HepG2 (cell line): ENCODE measurements around the gene RPP25L. TPM values are rescaled to one million over a fixed set of nuclear protein-coding genes. Genes with fewer than 3 reads are reported as not detected.

Experiments used
- ATAC-seq: fragments of 200-7000 bp; cut with Tn5 transposase; 3 replicates; pipeline ENCODE4 v1.9.1; 2020; ENCODE audit warnings: mild to moderate bottlenecking, moderate library complexity
- BruUV-seq: library from RNA; stranded (reverse); fragments of 400-500 nt; replicated peaks from 2 replicates; lab custom pipeline; 2021; lab: Mats Ljungman, UMichigan
- CTCF ChIA-PET: fragments of 300-600 bp; formaldehyde crosslinking; extraction: SDS; loops from one replicate; lab custom pipeline; 2021; ENCODE audit warnings: low total read pairs, inconsistent platforms, low intra/inter-chr PET ratio; lab: Yijun Ruan, JAX
- POLR2A ChIA-PET: fragments of 350-600 bp; sonication (Branson Sonifier 250); formaldehyde crosslinking; loops from one replicate; lab custom pipeline; 2020; ENCODE audit warnings: antibody characterized with exemption, inconsistent platforms; lab: Yijun Ruan, JAX
- DNase-seq: peaks from one replicate; pipeline ENCODE4 v3.0.0-alpha.2; 2015; ENCODE audit warnings: low spot score
- FAIRE-seq: peaks from 3 replicates; lab custom pipeline; 2011; peaks lifted over from hg19 to GRCh38; lab: Jason Lieb, UNC
- H2AFZ ChIP-seq: one replicate; pipeline ENCODE4 v1.6.1; 2011; ENCODE audit warnings: low read length, inconsistent platforms
- H3K27ac ChIP-seq: fragments of 300-600 bp; 3 replicates; pipeline ENCODE4 v1.8.0; 2011; ENCODE audit warnings: mixed run types, mild to moderate bottlenecking, mixed read lengths, low read length, inconsistent platforms; ENCODE audit not compliant: insufficient read depth; ENCODE audit errors: extremely low read length
- H3K27me3 ChIP-seq, 2 experiments: fragments of 200-600 bp in 1 of 2; 2 replicates in 1 of 2; 3 replicates in 1 of 2; pipeline versions ENCODE4 v1.6.0 to v1.8.0; 2011; ENCODE audit warnings: low read length in 2 of 2, mild to moderate bottlenecking in 2 of 2, moderate library complexity in 2 of 2, inconsistent platforms in 1 of 2; ENCODE audit not compliant: insufficient read depth in 2 of 2, control insufficient read depth in 1 of 2
- H3K36me3 ChIP-seq, 2 experiments: fragments of 200-600 bp in 1 of 2; replicated peaks in 1 of 2; 2 replicates in 1 of 2; 3 replicates in 1 of 2; pipeline versions ENCODE4 v1.5.1 to v1.8.0; 2011; ENCODE audit warnings: low read length in 2 of 2, inconsistent platforms in 1 of 2; ENCODE audit not compliant: insufficient read depth in 2 of 2, control insufficient read depth in 1 of 2
- H3K4me1 ChIP-seq: 2 replicates; pipeline ENCODE4 v1.5.1; 2012; ENCODE audit warnings: low read length, inconsistent platforms; ENCODE audit not compliant: insufficient read depth
- H3K4me2 ChIP-seq: 2 replicates; pipeline ENCODE4 v1.6.0; 2011; ENCODE audit warnings: low read depth, low read length, inconsistent platforms
- H3K4me3 ChIP-seq, 3 experiments: fragments of 200-600 bp in 1 of 3; sonication (generic), shearing (Covaris generic) in 1 of 3; replicated peaks in 1 of 3; 2 replicates each; pipeline ENCODE4 v1.5.1; 2011 to 2016; ENCODE audit warnings: low read length in 3 of 3, inconsistent platforms in 2 of 3, low read depth in 2 of 3, mild to moderate bottlenecking in 2 of 3, control low read depth in 1 of 3, mixed read lengths in 1 of 3; ENCODE audit not compliant: insufficient read depth in 1 of 3
- H3K79me2 ChIP-seq: one replicate; pipeline ENCODE4 v1.6.1; 2011; ENCODE audit warnings: low read length, inconsistent platforms; ENCODE audit not compliant: insufficient read depth
- H3K9ac ChIP-seq: 2 replicates; pipeline ENCODE4 v1.6.0; 2011; ENCODE audit warnings: mild to moderate bottlenecking, low read depth, low read length, inconsistent platforms; ENCODE audit not compliant: insufficient read depth
- H3K9me3 ChIP-seq: 2 replicates; pipeline ENCODE4 v1.5.1; 2012; ENCODE audit warnings: mild to moderate bottlenecking, low read length
- H4K20me1 ChIP-seq: 2 replicates; pipeline ENCODE4 v1.6.0; 2011; ENCODE audit warnings: inconsistent platforms, mild to moderate bottlenecking, low read length, moderate library complexity; ENCODE audit not compliant: insufficient read depth
- ARID4A ChIP-seq: sonication (generic); formaldehyde crosslinking; IDR thresholded peaks from 2 replicates; pipeline ENCODE4 v1.5.0; 2020; ENCODE audit warnings: mild to moderate bottlenecking, missing genetic modification reagents, borderline replicate concordance
- CREM ChIP-seq, 2 experiments: sonication (generic) in 1 of 2; formaldehyde crosslinking in 1 of 2; IDR thresholded peaks; 2 replicates each; pipeline versions ENCODE4 v1.4.0 to v1.6.1; 2016 to 2020; ENCODE audit warnings: antibody characterized with exemption in 1 of 2, mild to moderate bottlenecking in 1 of 2, missing genetic modification reagents in 1 of 2
- GLMP ChIP-seq: sonication (generic); formaldehyde crosslinking; IDR thresholded peaks from 2 replicates; pipeline ENCODE4 v1.9.0; 2021; ENCODE audit warnings: missing genetic modification reagents, mild to moderate bottlenecking, borderline replicate concordance
- NCOR1 ChIP-seq: fragments of 200-600 bp; sonication (generic); IDR thresholded peaks from 2 replicates; pipeline ENCODE4 v1.7.0; 2017; ENCODE audit warnings: antibody characterized with exemption, low read length, borderline replicate concordance
- RAD51 ChIP-seq: fragments of 450-650 bp; IDR thresholded peaks from 2 replicates; pipeline ENCODE4 v1.6.1; 2016; ENCODE audit warnings: borderline replicate concordance
- SATB2 ChIP-seq: sonication (generic); formaldehyde crosslinking; IDR thresholded peaks from 2 replicates; pipeline ENCODE4 v1.5.0; 2020; ENCODE audit warnings: missing genetic modification reagents
- STAT5B ChIP-seq: sonication (generic); formaldehyde crosslinking; IDR thresholded peaks from 2 replicates; pipeline ENCODE4 v1.4.0; 2020; ENCODE audit warnings: missing genetic modification reagents
- TAF1 ChIP-seq: sonication (generic); formaldehyde crosslinking; IDR thresholded peaks from 2 replicates; pipeline ENCODE4 v1.4.0; 2020; ENCODE audit warnings: missing genetic modification reagents
- XBP1 ChIP-seq: sonication (generic); formaldehyde crosslinking; IDR thresholded peaks from 2 replicates; pipeline ENCODE4 v1.5.0; 2020; ENCODE audit warnings: missing genetic modification reagents
- ZBTB21 ChIP-seq: sonication (generic); formaldehyde crosslinking; IDR thresholded peaks from 2 replicates; pipeline ENCODE4 v1.4.0; 2020; ENCODE audit warnings: missing genetic modification reagents
- ZGPAT ChIP-seq: IDR thresholded peaks from 2 replicates; pipeline ENCODE4 v1.6.1; 2016; ENCODE audit warnings: mild to moderate bottlenecking
- ZNF292 ChIP-seq: sonication (generic); formaldehyde crosslinking; IDR thresholded peaks from 2 replicates; pipeline ENCODE4 v1.8.1; 2022; ENCODE audit warnings: mild to moderate bottlenecking, low read depth, missing genetic modification reagents, borderline replicate concordance
- ZNF34 ChIP-seq: sonication (generic); formaldehyde crosslinking; IDR thresholded peaks from 2 replicates; pipeline ENCODE4 v1.4.0; 2020; ENCODE audit warnings: mild to moderate bottlenecking, missing genetic modification reagents, borderline replicate concordance
- ZNF367 ChIP-seq: sonication (generic); formaldehyde crosslinking; IDR thresholded peaks from 2 replicates; pipeline ENCODE4 v1.4.0; 2020; ENCODE audit warnings: missing genetic modification reagents, borderline replicate concordance
- ZNF441 ChIP-seq: sonication (generic); formaldehyde crosslinking; IDR thresholded peaks from 2 replicates; pipeline ENCODE4 v1.7.0; 2021; ENCODE audit warnings: missing genetic modification reagents, borderline replicate concordance
- ZNF557 ChIP-seq: sonication (generic); formaldehyde crosslinking; IDR thresholded peaks from 2 replicates; pipeline ENCODE4 v1.4.0; 2020; ENCODE audit warnings: missing genetic modification reagents
- ZNF782 ChIP-seq: sonication (generic); formaldehyde crosslinking; IDR thresholded peaks from 2 replicates; pipeline ENCODE4 v1.4.0; 2020; ENCODE audit warnings: missing genetic modification reagents, mild to moderate bottlenecking, borderline replicate concordance
- WGBS: methylation state at CpG from one replicate; pipeline ENCODE4 v1.1.6; 2017; ENCODE audit warnings: low lambda C conversion rate; 5-methylcytosine and 5-hydroxymethylcytosine counted together
- in situ Hi-C: cut with HindIII; loops from 2 replicates; pipeline ENCODE4 v1.10.0; 2017; ENCODE audit warnings: low pct_unique_long_range_greater_than_20kb; ENCODE audit not compliant: extremely low pct_ligation_motif_present
- intact Hi-C: fragments of 100-400 bp; cut with micrococcal nuclease; formaldehyde crosslinking; loops from one replicate; pipeline ENCODE4 v1.10.0; 2022; ENCODE audit not compliant: unreplicated experiment
- polyA plus RNA-seq, 8 experiments: library from polyadenylated mRNA; depleted of rRNA in 3 of 8; stranded (reverse) in 7 of 8; unstranded in 1 of 8; fragments of >200 nt; fragmentation: Illumina TruSeq in 4 of 8; extraction: Trizol in 4 of 8; gene quantifications; 2 replicates each; pipeline versions ENCODE4 v1.2.1 to v1.2.3, GENCODE V29; 2011 to 2016; ENCODE audit warnings: low read depth in 4 of 8, missing spikeins in 1 of 8, mixed read lengths in 1 of 8; ENCODE audit not compliant: insufficient read depth in 1 of 8
- total RNA-seq, 5 experiments: library from RNA; depleted of rRNA; stranded (reverse); fragments of >200 nt; fragmentation: Illumina TruSeq; extraction: Trizol; gene quantifications; 2 replicates each; pipeline ENCODE4 v1.2.3, GENCODE V29; 2016; ENCODE audit warnings: low read depth in 1 of 5

Gene RPP25L
- total and polyA plus RNA-seq, 2 of the 13 experiments (the other 11 are each of a cell fraction or from before 2014, with no cell fraction given): 24.5 to 27.3 TPM

- no peak overlapping the region for H3K27ac ChIP-seq
- H4K20me1 ChIP-seq: no peaks in the 10 kb centered on the region
- ATAC-seq: no peak; the same call in 2 of the 3 replicates
- no peak overlapping the region for H3K9ac ChIP-seq
- no peak for TF ChIP-seq NCOR1
- TF ChIP-seq ZNF367 (CRISPR knock-in tag): no peak
- no peak for TF ChIP-seq ZNF34 (CRISPR knock-in tag)
- no peak for TF ChIP-seq ZNF782
- no peak for TF ChIP-seq CREM (IDR thresholded peaks at IDR 0.05)
- TF ChIP-seq CREM (CRISPR knock-in tag; IDR thresholded peaks at IDR 0.05): no peak
- TF ChIP-seq ZNF292: no peak
- TF ChIP-seq ARID4A (CRISPR knock-in tag): no peak
- no peak for TF ChIP-seq ZNF441 (CRISPR knock-in tag)
- TF ChIP-seq RAD51: no peak
- no peak for TF ChIP-seq GLMP
- TF ChIP-seq ZBTB21: no peak
- TF ChIP-seq XBP1 (CRISPR knock-in tag): no peak
- no peak for TF ChIP-seq SATB2 (CRISPR knock-in tag)
- no peak for TF ChIP-seq ZNF557 (CRISPR knock-in tag)
- no peak for TF ChIP-seq TAF1
- no peak for TF ChIP-seq ZGPAT
- no peak for TF ChIP-seq STAT5B (CRISPR knock-in tag)
- POLR2A ChIA-PET: no interaction called here
- no peaks in the 10 kb centered on the region for H3K36me3 ChIP-seq
- H3K79me2 ChIP-seq: no peaks in the 10 kb centered on the region
- FAIRE-seq: no peak
- no peak overlapping the region for H3K4me2 ChIP-seq
- in situ Hi-C loops (no loop called here), intact Hi-C loops (no loop called here)
- no TSS peak for BruUV-seq
- no peak overlapping the region for H3K4me3 ChIP-seq
- WGBS: no CpG with 5 or more reads among the region's 1 CpG
- DNase-seq: no peak
- no peak overlapping the region for H2AFZ ChIP-seq
- H3K9me3 ChIP-seq: no peaks in the 10 kb centered on the region
- H3K4me1 ChIP-seq: no peaks in the 10 kb centered on the region
- CTCF ChIA-PET: no interaction called here
- 0 out of 5 replicates have a peak, but pooled peaks cover 0 to 3% of the 10 kb centered on the region in 2 experiments for H3K27me3 ChIP-seq
Observed at GRCh38 chr9:34599546-34599945, 12.4 kb downstream of the RPP25L start.
